Mammary epithelial cell (primary cell): ENCODE data around the gene FPR1.

Source experiments
- EZH2 ChIP-seq: IDR thresholded peaks from 2 replicates; pipeline ENCODE4 v1.6.1; 2012; ENCODE audit warnings: low read length, inconsistent platforms, borderline replicate concordance
- TF ChIP-seq, protein P1 (sequence below), 2 donors: IDR thresholded peaks in 1 of 2; conservative IDR thresholded peaks in 1 of 2; 2 replicates each; pipeline ENCODE4 v1.5.1; 2011 to 2012; ENCODE audit warnings: inconsistent platforms in 2 of 2, low read length in 2 of 2, mild to moderate bottlenecking in 2 of 2, control low read depth in 1 of 2, low read depth in 1 of 2; ENCODE audit not compliant: insufficient read depth in 1 of 2; ENCODE audit errors: extremely low read depth in 1 of 2

DNA sequence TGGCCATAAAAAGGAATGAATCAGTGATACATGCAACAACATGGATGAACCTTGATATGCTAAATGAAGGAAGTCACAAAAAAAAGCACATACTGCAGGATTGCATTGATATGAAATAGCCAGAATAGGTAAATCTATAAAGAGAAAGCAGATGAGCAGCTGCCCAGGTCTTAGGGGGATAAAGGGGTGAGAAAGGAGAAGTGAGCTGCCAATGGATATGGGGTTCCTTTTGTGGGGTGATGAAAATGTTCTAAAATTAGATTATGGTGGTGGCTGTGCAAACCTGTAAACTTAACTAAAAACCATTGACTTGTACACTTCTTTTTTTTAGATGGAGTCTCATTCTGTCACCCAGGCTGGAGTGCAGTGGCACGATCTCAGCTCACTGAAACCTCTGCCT is 40.0 kb downstream of the FPR1 start:
- TF ChIP-seq, protein P1, sequence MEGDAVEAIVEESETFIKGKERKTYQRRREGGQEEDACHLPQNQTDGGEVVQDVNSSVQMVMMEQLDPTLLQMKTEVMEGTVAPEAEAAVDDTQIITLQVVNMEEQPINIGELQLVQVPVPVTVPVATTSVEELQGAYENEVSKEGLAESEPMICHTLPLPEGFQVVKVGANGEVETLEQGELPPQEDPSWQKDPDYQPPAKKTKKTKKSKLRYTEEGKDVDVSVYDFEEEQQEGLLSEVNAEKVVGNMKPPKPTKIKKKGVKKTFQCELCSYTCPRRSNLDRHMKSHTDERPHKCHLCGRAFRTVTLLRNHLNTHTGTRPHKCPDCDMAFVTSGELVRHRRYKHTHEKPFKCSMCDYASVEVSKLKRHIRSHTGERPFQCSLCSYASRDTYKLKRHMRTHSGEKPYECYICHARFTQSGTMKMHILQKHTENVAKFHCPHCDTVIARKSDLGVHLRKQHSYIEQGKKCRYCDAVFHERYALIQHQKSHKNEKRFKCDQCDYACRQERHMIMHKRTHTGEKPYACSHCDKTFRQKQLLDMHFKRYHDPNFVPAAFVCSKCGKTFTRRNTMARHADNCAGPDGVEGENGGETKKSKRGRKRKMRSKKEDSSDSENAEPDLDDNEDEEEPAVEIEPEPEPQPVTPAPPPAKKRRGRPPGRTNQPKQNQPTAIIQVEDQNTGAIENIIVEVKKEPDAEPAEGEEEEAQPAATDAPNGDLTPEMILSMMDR (conservative IDR thresholded peaks at IDR 0.05 in 1 of 2, IDR thresholded peaks at IDR 0.05 in 1 of 2; ENCODE audit: extremely low read depth in 1 of 2, insufficient read depth in 1 of 2, low read depth in 1 of 2, low read length in 2 of 2), result no peak
- TF ChIP-seq EZH2, result no peak
